ENCODE results near the gene CATSPER2. TPM values are rescaled to one million over a fixed set of nuclear protein-coding genes. Genes with fewer than 3 reads are reported as not detected.
"Not testable (repeated sequence)": the region's sequence is repeated elsewhere in the genome, so short reads cannot be mapped to it uniquely, and the experiment has no call there.

Gene CATSPER2
- total RNA-seq, 1 experiment from 2014 or later, result 4.6 TPM

GRCh38 chr15:43692679-43693078, 44.0 kb upstream of the CATSPER2 start:
- H3K36me3 Mint-ChIP-seq (ENCODE audit: insufficient read depth in 1 of 3, low read depth in 3 of 3), result peaks cover 6 to 13% (median 12%) of the 10 kb centered on the region in 3 experiments; a peak in 6 of 7 replicates
- not testable (repeated sequence) for H3K56ac ChIP-seq (ENCODE audit: insufficient read length, low read depth, low read length); H3K79me2 ChIP-seq (ENCODE audit: insufficient read depth, low read length); H3K27me3 ChIP-seq (ENCODE audit: insufficient read depth, low read length); H3K27ac Mint-ChIP-seq; H3K18ac ChIP-seq (ENCODE audit: insufficient read length, low read depth, low read length); H3K9me3 Mint-ChIP-seq; H4K5ac ChIP-seq (ENCODE audit: insufficient read length, low read depth, low read length); H2AFZ ChIP-seq (ENCODE audit: low read length); H2BK5ac ChIP-seq (ENCODE audit: insufficient read length, low read length); H3K4me3 Mint-ChIP-seq; H2BK20ac ChIP-seq (ENCODE audit: low read depth, low read length, poor library complexity, severe bottlenecking); H3K27me3 Mint-ChIP-seq (ENCODE audit: low read depth); H2AK5ac ChIP-seq (ENCODE audit: insufficient read length, low read length); H4K91ac ChIP-seq (ENCODE audit: insufficient read length, low read depth, low read length); DNase-seq; H3K23ac ChIP-seq (ENCODE audit: insufficient read length, low read depth, low read length); H3K9ac ChIP-seq (ENCODE audit: extremely low read depth, insufficient read length, low read length); H3K4me1 Mint-ChIP-seq; H2BK12ac ChIP-seq (ENCODE audit: insufficient read length, low read depth, low read length); H3T11ph ChIP-seq (ENCODE audit: low read length); H3K27ac ChIP-seq (ENCODE audit: insufficient read length, low read depth, low read length); H2BK120ac ChIP-seq (ENCODE audit: low read depth, low read length, poor library complexity, severe bottlenecking); H4K8ac ChIP-seq (replicated peaks; ENCODE audit: insufficient read length, low read depth, low read length); H3K14ac ChIP-seq (ENCODE audit: insufficient read depth, low read length); H3K4me1 ChIP-seq (ENCODE audit: insufficient read depth, low read length); H3K23me2 ChIP-seq (ENCODE audit: insufficient read length, low read depth, low read length, poor library complexity, severe bottlenecking); H2BK15ac ChIP-seq (ENCODE audit: low read depth, low read length); H4K20me1 ChIP-seq (ENCODE audit: control insufficient read depth, insufficient read depth, insufficient read length); H3K9me3 ChIP-seq (ENCODE audit: control insufficient read depth, low read depth, low read length); H3K79me1 ChIP-seq (ENCODE audit: insufficient read depth, low read depth, low read length, poor library complexity, severe bottlenecking); H3K4me2 ChIP-seq (ENCODE audit: insufficient read depth, insufficient read length, low read length); H3K4ac ChIP-seq (ENCODE audit: low read depth, low read length)
- WGBS (ENCODE audit: extremely low coverage, insufficient read length, low lambda C conversion rate), result no CpG with 5 or more reads among the region's 7 CpGs

- not testable (repeated sequence) for H2BK15ac ChIP-seq (ENCODE audit: low read depth, low read length); H3K9me3 Mint-ChIP-seq; H3K18ac ChIP-seq (ENCODE audit: insufficient read length, low read depth, low read length); H3K27ac ChIP-seq (ENCODE audit: insufficient read length, low read depth, low read length); H3K27me3 ChIP-seq (ENCODE audit: insufficient read depth, low read length); H3K23me2 ChIP-seq (ENCODE audit: insufficient read length, low read depth, low read length, poor library complexity, severe bottlenecking); H4K5ac ChIP-seq (ENCODE audit: insufficient read length, low read depth, low read length); H3K27me3 Mint-ChIP-seq (ENCODE audit: low read depth); H4K91ac ChIP-seq (ENCODE audit: insufficient read length, low read depth, low read length); H3K79me1 ChIP-seq (ENCODE audit: insufficient read depth, low read depth, low read length, poor library complexity, severe bottlenecking); DNase-seq; H3K9ac ChIP-seq (ENCODE audit: extremely low read depth, insufficient read length, low read length); H3K4ac ChIP-seq (ENCODE audit: low read depth, low read length); H3K56ac ChIP-seq (ENCODE audit: insufficient read length, low read depth, low read length); H3K4me2 ChIP-seq (ENCODE audit: insufficient read depth, insufficient read length, low read length); H3K23ac ChIP-seq (ENCODE audit: insufficient read length, low read depth, low read length); H3T11ph ChIP-seq (ENCODE audit: low read length); H3K36me3 Mint-ChIP-seq (ENCODE audit: insufficient read depth in 1 of 3, low read depth in 3 of 3); H3K14ac ChIP-seq (ENCODE audit: insufficient read depth, low read length); H4K20me1 ChIP-seq (ENCODE audit: control insufficient read depth, insufficient read depth, insufficient read length); H2AFZ ChIP-seq (ENCODE audit: low read length); H4K8ac ChIP-seq (replicated peaks; ENCODE audit: insufficient read length, low read depth, low read length); H3K4me3 Mint-ChIP-seq; H3K9me3 ChIP-seq (ENCODE audit: control insufficient read depth, low read depth, low read length); H2BK120ac ChIP-seq (ENCODE audit: low read depth, low read length, poor library complexity, severe bottlenecking); H2BK5ac ChIP-seq (ENCODE audit: insufficient read length, low read length); H3K27ac Mint-ChIP-seq; H2BK12ac ChIP-seq (ENCODE audit: insufficient read length, low read depth, low read length); H2BK20ac ChIP-seq (ENCODE audit: low read depth, low read length, poor library complexity, severe bottlenecking); H3K79me2 ChIP-seq (ENCODE audit: insufficient read depth, low read length); H3K4me1 Mint-ChIP-seq; H3K4me1 ChIP-seq (ENCODE audit: insufficient read depth, low read length); H2AK5ac ChIP-seq (ENCODE audit: insufficient read length, low read length)
- no CpG with 5 or more reads among the region's 54 CpGs for WGBS (ENCODE audit: extremely low coverage, insufficient read length, low lambda C conversion rate)
These were observed 41.1 kb upstream of the CATSPER2 start for GRCh38 chr15:43689604-43690301.
